AG04450 (cell line): Measurements from ENCODE around the gene TCEAL9. TPM values are rescaled to one million over a fixed set of nuclear protein-coding genes. Genes with fewer than 3 reads are reported as not detected.

ENCODE experiments used
- CTCF ChIA-PET: fragments of 300-600, 350-600 bp; formaldehyde crosslinking; extraction: SDS; loops from one replicate; lab custom pipeline; 2022; ENCODE audit warnings: antibody characterized with exemption, inconsistent platforms; lab: Charles Lee
- POLR2A ChIA-PET: fragments of 350-600 bp; formaldehyde crosslinking; extraction: SDS; loops from one replicate; lab custom pipeline; 2021; ENCODE audit warnings: antibody characterized with exemption, inconsistent platforms; lab: Yijun Ruan, JAX
- DNase-seq: peaks from one replicate; pipeline ENCODE4 v3.0.0-alpha.2; 2011; ENCODE audit warnings: low read depth, low spot score
- H3K27ac ChIP-seq: one replicate; pipeline ENCODE4 v1.5.1; 2012; ENCODE audit warnings: low read depth, low read length, control low read depth
- H3K27me3 ChIP-seq: one replicate; pipeline ENCODE4 v1.6.0; 2012; ENCODE audit warnings: low read length; ENCODE audit not compliant: control insufficient read depth, insufficient read depth
- H3K4me3 ChIP-seq: 2 replicates; pipeline ENCODE4 v1.5.1; 2011; ENCODE audit warnings: mild to moderate bottlenecking, low read depth, low read length, control low read depth
- H3K9me3 ChIP-seq: 2 replicates; pipeline ENCODE4 v1.5.1; 2012; ENCODE audit warnings: low read length; ENCODE audit not compliant: control insufficient read depth, insufficient read depth
- polyA plus RNA-seq: library from polyadenylated mRNA; depleted of rRNA; stranded (reverse); fragments of >200 nt; gene quantifications from 2 replicates; pipeline ENCODE4 v1.2.3, GENCODE V29; 2011
- TF ChIP-seq, protein P1 (sequence below): IDR thresholded peaks from 2 replicates; pipeline ENCODE4 v1.5.1; 2011; ENCODE audit warnings: low read depth, low read length, control low read depth, inconsistent platforms

The TCEAL9 gene
- polyA plus RNA-seq, 1 experiment, result 234 TPM

DNA sequence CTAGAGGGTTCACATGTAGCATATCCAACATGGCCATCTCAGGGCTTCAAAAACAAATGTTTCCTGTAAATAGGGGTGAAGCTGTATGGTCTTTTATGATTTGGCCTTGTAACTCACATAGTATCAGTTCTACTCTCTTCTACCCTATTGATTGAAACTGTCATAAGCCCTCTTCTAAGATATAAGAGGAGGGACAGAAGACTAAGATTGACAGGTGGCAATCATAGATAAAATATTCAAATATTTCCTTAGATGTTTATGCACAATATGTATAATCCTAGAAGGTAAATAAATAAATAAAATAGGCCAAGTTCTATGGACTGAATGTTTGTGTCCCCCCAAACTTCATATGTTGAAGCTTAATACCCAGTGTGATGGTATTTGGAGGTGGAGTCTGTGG, 13.2 kb downstream of the TCEAL9 start:
- Histone ChIP-seq H3K27me3 (no peaks in the 10 kb centered on the region), H3K9me3 (no peaks in the 10 kb centered on the region), H3K4me3 (no peak overlapping the region), H3K27ac (no peak overlapping the region)
- TF ChIP-seq, protein P1, sequence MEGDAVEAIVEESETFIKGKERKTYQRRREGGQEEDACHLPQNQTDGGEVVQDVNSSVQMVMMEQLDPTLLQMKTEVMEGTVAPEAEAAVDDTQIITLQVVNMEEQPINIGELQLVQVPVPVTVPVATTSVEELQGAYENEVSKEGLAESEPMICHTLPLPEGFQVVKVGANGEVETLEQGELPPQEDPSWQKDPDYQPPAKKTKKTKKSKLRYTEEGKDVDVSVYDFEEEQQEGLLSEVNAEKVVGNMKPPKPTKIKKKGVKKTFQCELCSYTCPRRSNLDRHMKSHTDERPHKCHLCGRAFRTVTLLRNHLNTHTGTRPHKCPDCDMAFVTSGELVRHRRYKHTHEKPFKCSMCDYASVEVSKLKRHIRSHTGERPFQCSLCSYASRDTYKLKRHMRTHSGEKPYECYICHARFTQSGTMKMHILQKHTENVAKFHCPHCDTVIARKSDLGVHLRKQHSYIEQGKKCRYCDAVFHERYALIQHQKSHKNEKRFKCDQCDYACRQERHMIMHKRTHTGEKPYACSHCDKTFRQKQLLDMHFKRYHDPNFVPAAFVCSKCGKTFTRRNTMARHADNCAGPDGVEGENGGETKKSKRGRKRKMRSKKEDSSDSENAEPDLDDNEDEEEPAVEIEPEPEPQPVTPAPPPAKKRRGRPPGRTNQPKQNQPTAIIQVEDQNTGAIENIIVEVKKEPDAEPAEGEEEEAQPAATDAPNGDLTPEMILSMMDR, result no peak
- POLR2A ChIA-PET, result no interaction called here
- no peak for DNase-seq
- CTCF ChIA-PET, result interaction anchor here (1.0 to 2.1 kb wide), 2 partner anchors 26 to 120 kb away, joined by 3 to 7 read pairs; no protein-coding TSS in a partner anchor

DNA sequence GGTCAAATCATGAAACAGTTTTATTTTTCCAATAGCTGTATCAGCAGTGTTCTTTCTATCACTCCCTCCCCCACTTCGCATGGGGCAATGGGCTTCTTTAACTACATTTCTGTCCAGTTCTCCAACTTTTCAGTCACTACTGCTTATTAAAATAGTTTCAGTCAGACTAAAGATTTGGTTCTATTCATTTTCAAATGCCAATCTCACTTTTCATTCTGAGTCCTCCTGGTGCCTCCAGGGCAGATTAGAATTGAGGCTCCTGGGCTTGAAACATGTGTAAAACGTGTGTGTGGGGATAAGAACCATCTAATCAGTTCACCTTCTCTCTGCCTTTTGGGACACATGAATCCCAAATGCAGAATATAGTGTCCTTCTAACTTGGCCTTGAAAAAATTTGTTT, 16.6 kb downstream of the TCEAL9 start:
- no peaks in the 10 kb centered on the region for H3K27me3 ChIP-seq
- no peak for DNase-seq
- H3K27ac ChIP-seq, result no peak overlapping the region
- ChIA-PET CTCF (no interaction called here), POLR2A (no interaction called here)
- no peaks in the 10 kb centered on the region for H3K9me3 ChIP-seq
- TF ChIP-seq, protein P1, result no peak
- no peak overlapping the region for H3K4me3 ChIP-seq

DNA sequence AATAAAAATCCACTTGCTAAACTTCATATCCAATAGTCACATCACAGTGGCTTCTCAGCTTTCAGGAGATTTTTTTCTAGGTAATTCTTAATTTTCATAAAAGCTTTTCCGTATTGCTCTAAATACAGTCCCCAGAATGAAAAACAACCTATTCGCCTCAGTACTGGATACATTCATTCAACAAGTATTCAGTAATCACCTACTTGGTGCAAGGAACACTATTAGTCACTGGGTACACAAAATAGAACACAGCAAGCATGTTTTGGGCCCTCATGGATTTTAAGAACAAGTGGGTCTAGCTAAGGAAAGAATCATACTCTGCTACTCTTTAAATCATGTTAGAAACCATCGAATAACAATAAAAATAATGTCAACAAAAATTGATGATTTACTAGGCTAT, 17.3 kb downstream of the TCEAL9 start:
- Histone ChIP-seq H3K4me3 (no peak overlapping the region), H3K9me3 (no peaks in the 10 kb centered on the region), H3K27ac (no peak overlapping the region), H3K27me3 (no peaks in the 10 kb centered on the region)
- POLR2A ChIA-PET, result no interaction called here
- TF ChIP-seq, protein P1, result no peak
- CTCF ChIA-PET, result no interaction called here
- DNase-seq, result no peak

DNA sequence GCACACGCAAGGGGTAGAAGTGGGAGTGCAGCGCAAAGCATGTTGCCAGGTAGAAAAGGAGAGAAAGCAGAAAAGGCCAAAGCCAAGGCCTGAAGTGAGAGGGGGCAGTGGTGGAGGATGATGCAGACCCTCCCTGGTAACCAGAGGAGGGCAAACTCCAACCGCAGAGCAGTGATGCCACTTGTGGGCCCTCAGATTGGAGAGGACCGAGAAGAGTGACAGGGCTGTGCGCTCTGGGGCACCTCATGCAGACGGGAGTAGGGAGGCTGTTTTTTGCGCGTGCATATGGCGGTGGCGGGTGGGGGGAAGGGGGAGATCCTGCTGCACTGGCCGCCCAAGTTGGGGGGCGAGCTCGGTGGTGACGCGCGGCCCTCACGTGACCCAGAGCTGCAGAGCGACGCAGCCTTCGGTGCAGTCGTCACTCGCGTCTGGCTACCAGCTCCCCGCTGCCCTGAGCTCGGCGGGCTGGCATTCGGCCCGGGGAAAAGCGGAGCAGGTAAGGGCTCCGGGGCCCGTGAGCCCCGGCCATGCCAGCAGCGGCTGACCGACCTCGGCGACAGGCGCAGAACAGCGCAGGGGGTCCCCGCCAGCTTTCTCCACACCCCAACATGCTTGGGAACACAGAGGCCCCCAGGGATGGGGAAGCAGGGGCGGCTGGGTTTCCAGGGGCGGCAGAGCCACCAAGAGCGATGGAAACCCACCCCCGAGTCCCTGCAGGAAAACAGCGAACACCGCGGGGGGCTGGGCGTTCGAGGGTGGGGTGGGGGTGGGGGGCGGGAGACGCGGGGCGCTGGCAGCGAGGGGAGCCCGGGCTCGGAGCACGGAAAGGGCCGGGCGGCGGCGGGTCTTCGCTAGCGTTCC, 20.0 kb downstream of the TCEAL9 start, which contains the start of gene BEX3:
Gene BEX3 (plus strand): TSS at position 421 of the 861 bp plus-strand sequence. CDS start 984 bp downstream, outside the sequence.
- TF ChIP-seq, protein P1, result no peak
- no peak for DNase-seq
- POLR2A ChIA-PET, result interaction anchor here (0.9 to 1.3 kb wide), 4 partner anchors 9 to 28 kb away, joined by 5 to 8 read pairs (median 5); partner anchors contain the start of gene TCEAL9
- no peaks in the 10 kb centered on the region for H3K9me3 ChIP-seq
- H3K27me3 ChIP-seq, result no peaks in the 10 kb centered on the region
- CTCF ChIA-PET, result no interaction called here
- peak within 1 kb of the TSS; percentile 80 for H3K27ac ChIP-seq
- H3K4me3 ChIP-seq, result peak within 1 kb of the TSS; percentile 73

DNA sequence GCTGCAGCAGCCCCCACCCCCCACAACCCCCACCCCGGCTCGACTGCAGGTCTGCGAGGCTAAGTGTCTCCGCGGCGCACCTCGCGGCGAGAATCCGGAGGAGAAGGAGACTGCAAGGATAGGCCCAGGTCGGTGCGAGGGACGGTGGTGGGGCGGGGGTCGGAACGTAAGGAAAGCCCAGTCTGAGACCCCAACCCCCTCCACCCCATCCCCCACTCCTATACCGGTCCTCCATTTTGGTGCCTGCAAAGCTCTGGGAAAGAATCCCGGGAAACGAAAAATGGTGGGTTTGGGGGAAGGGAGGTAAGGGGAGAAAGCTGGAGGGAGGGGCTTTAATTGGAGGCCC, 20.6 kb downstream of the TCEAL9 start:
- Histone ChIP-seq H3K27ac (peak overlapping the region; percentile 52), H3K4me3 (peak overlapping the region; percentile 73), H3K27me3 (no peaks in the 10 kb centered on the region), H3K9me3 (no peaks in the 10 kb centered on the region)
- CTCF ChIA-PET, result interaction anchor here (0.6 to 1.2 kb wide), 2 partner anchors 35 to 310 kb away, joined by 3 to 4 read pairs; no protein-coding TSS in a partner anchor
- TF ChIP-seq, protein P1, result no peak
- no peak for DNase-seq
- POLR2A ChIA-PET, result interaction anchor here (0.9 to 1.3 kb wide), 5 partner anchors 10 to 28 kb away, joined by 5 to 8 read pairs (median 5); partner anchors contain the start of gene TCEAL9
